Fibroblast of skin of left biceps (primary cell): Measurements from ENCODE around the gene CNTN5.
A peak's percentile ranks its signal among the peaks of the same experiment; 100 is the strongest.
"Not testable (repeated sequence)": the region's sequence is repeated elsewhere in the genome, so short reads cannot be mapped to it uniquely, and the experiment has no call there.

ENCODE experiments used
- DNase-seq, 2 experiments: peaks; one replicate each; pipeline ENCODE4 v3.0.0-alpha.2; 2013; ENCODE audit warnings: low read depth in 2 of 2

Gene CNTN5

GRCh38 chr11:99020352-99021225 lies at the start of gene CNTN5:
Gene CNTN5 (plus strand): TSS chr11:99020949.
- no peak for DNase-seq

GRCh38 chr11:98979205-98979604 lies 41.5 kb upstream of the CNTN5 start:
- no peak for DNase-seq

- peak; percentile 6 to 9 for DNase-seq
Observed at GRCh38 chr11:99015634-99016454, 4.9 kb upstream of the CNTN5 start.

- DNase-seq, result no peak
Observed at GRCh38 chr11:99019696-99020095, 1.1 kb upstream of the CNTN5 start.

GRCh38 chr11:99037057-99037456 lies 16.3 kb downstream of the CNTN5 start:
- no peak for DNase-seq

- no peak for DNase-seq
Observed at GRCh38 chr11:99063331-99063730, 42.6 kb downstream of the CNTN5 start.

- DNase-seq, result no peak
Observed at GRCh38 chr11:99065121-99065520, 44.4 kb downstream of the CNTN5 start.

- DNase-seq, result no peak
Observed at GRCh38 chr11:99066618-99067317, 46.0 kb downstream of the CNTN5 start.

- DNase-seq, result no peak
Observed at GRCh38 chr11:99068832-99069231, 48.1 kb downstream of the CNTN5 start.

GRCh38 chr11:99069856-99070444 lies 49.2 kb downstream of the CNTN5 start:
- no peak for DNase-seq

- no peak for DNase-seq
Observed at GRCh38 chr11:99079576-99079975, 58.8 kb downstream of the CNTN5 start.

- no peak for DNase-seq
Observed at GRCh38 chr11:99080154-99080553, 59.4 kb downstream of the CNTN5 start.

- DNase-seq, result no peak
Observed at GRCh38 chr11:99098258-99098657, 77.5 kb downstream of the CNTN5 start.

GRCh38 chr11:99098751-99099150 lies 78.0 kb downstream of the CNTN5 start:
- no peak for DNase-seq

- no peak for DNase-seq
Observed at GRCh38 chr11:99117603-99118002, 96.9 kb downstream of the CNTN5 start.

GRCh38 chr11:99133862-99134261 lies 113.1 kb downstream of the CNTN5 start:
- not testable (repeated sequence) for DNase-seq

GRCh38 chr11:99135508-99135907 lies 114.8 kb downstream of the CNTN5 start:
- no peak for DNase-seq

- DNase-seq, result no peak
Observed at GRCh38 chr11:99142237-99142636, 121.5 kb downstream of the CNTN5 start.

- DNase-seq, result no peak
Observed at GRCh38 chr11:99148352-99148751, 127.6 kb downstream of the CNTN5 start.

GRCh38 chr11:99154277-99154676 lies 133.5 kb downstream of the CNTN5 start:
- no peak for DNase-seq

- no peak for DNase-seq
Observed at GRCh38 chr11:99160447-99160846, 139.7 kb downstream of the CNTN5 start.

- no peak for DNase-seq
Observed at GRCh38 chr11:99162819-99163218, 142.1 kb downstream of the CNTN5 start.
